Upper lobe of right lung (tissue), 1 donor: Measurements from ENCODE around the gene SHE. TPM values are rescaled to one million over a fixed set of nuclear protein-coding genes. Genes with fewer than 3 reads are reported as not detected.

Experiments
- ATAC-seq: fragments of 200-7000 bp; cut with Tn5 transposase; one replicate; pipeline ENCODE4 v1.9.1; 2020; ENCODE audit warnings: mild to moderate bottlenecking, moderate library complexity
- DNase-seq: peaks from one replicate; pipeline ENCODE4 v3.0.0-alpha.2; 2020
- H3K27ac ChIP-seq: fragments of 200-600 bp; one replicate; pipeline ENCODE4 v1.8.0; 2022
- H3K27me3 ChIP-seq: fragments of 200-600 bp; one replicate; pipeline ENCODE4 v1.8.0; 2022; ENCODE audit warnings: mild to moderate bottlenecking
- H3K36me3 ChIP-seq: fragments of 200-600 bp; one replicate; pipeline ENCODE4 v1.8.0; 2022
- H3K4me1 ChIP-seq: fragments of 200-600 bp; one replicate; pipeline ENCODE4 v1.8.0; 2022
- H3K4me3 ChIP-seq: fragments of 200-600 bp; one replicate; pipeline ENCODE4 v1.8.0; 2022; ENCODE audit warnings: mild to moderate bottlenecking
- H3K9me3 ChIP-seq: fragments of 200-600 bp; one replicate; pipeline ENCODE4 v1.8.0; 2022
- intact Hi-C: fragments of 100-400 bp; cut with DNase I; formaldehyde crosslinking; loops from one replicate; pipeline ENCODE4 v1.11.0; 2022
- total RNA-seq: library from RNA; stranded (reverse); fragmentation: NEBNext Ultra II Directional; extraction: Animal tissue kit (Norgen Biotek cat#: 25700); gene quantifications from one replicate; pipeline ENCODE4 v1.2.1, GENCODE V29; 2021
- TF ChIP-seq, protein P1 (sequence below): fragments of 200-600 bp; IDR thresholded peaks from one replicate; pipeline ENCODE4 v1.8.0; 2022; ENCODE audit warnings: antibody characterized with exemption
- donor health status: DM: no; HTN: yes; CAD: no; lungs with severe emphysema.

Gene SHE
- total RNA-seq, 1 donor from 2014 or later: 48.3 TPM

DNA sequence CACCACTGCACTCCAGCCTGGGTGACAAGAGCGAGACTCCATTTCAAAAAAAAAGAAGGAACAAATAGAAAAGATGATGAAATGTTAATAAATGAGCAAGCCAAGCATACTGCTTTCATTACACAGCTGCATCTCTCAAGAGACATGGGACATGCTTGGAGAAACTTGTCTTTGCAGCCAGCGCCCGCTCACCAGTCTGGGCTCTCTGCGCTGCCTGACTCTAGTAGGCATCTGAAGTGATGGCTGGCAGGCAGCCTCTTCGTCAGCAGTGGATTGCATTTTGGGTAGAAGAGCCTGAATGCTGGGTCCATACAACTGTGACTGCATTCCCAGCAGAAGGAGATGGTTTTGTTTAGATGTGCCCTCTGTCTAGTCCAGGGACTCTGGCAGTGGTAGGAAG, 49.1 kb downstream of the SHE start:
- Histone ChIP-seq H3K27me3 (no peaks in the 10 kb centered on the region), H3K36me3 (peaks cover 67% of the 10 kb centered on the region), H3K9me3 (no peaks in the 10 kb centered on the region), H3K4me1 (peaks cover 9% of the 10 kb centered on the region), H3K27ac (no peak overlapping the region), H3K4me3 (no peak overlapping the region)
- TF ChIP-seq, protein P1, sequence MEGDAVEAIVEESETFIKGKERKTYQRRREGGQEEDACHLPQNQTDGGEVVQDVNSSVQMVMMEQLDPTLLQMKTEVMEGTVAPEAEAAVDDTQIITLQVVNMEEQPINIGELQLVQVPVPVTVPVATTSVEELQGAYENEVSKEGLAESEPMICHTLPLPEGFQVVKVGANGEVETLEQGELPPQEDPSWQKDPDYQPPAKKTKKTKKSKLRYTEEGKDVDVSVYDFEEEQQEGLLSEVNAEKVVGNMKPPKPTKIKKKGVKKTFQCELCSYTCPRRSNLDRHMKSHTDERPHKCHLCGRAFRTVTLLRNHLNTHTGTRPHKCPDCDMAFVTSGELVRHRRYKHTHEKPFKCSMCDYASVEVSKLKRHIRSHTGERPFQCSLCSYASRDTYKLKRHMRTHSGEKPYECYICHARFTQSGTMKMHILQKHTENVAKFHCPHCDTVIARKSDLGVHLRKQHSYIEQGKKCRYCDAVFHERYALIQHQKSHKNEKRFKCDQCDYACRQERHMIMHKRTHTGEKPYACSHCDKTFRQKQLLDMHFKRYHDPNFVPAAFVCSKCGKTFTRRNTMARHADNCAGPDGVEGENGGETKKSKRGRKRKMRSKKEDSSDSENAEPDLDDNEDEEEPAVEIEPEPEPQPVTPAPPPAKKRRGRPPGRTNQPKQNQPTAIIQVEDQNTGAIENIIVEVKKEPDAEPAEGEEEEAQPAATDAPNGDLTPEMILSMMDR: no peak
- DNase-seq: no peak
- ATAC-seq: peak; percentile 38
- intact Hi-C loops: no loop called here

DNA sequence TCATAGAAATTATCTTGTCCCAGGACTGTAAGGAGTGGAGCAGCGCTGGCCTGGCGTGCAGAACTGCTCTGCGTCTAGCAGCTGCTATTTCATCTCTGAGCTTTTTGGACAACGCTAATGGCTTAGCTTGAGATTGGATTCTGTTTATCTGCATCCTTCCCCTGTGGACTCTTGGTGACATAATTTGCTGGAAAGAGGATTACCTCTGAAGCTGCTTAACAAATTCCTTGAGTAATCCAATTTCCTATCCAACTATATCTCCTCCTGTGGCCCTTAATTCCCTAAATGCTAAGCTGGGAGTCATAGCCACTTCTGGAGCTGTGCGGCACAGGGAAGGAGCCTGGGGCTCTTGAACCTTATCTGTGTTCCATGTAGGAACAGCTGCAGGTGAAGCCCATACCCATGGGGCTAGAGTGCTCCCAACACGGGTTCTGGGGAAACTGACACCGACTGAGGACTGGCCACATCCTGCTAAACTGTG, 53.8 kb downstream of the SHE start:
- H3K4me1 ChIP-seq: peaks cover 13% of the 10 kb centered on the region
- intact Hi-C loops: no loop called here
- TF ChIP-seq, protein P1: no peak
- no peaks in the 10 kb centered on the region for H3K9me3 ChIP-seq
- DNase-seq (no peak), ATAC-seq (no peak)
- no peak overlapping the region for H3K27ac ChIP-seq
- H3K36me3 ChIP-seq: peaks cover 69% of the 10 kb centered on the region
- no peak overlapping the region for H3K4me3 ChIP-seq
- no peaks in the 10 kb centered on the region for H3K27me3 ChIP-seq

DNA sequence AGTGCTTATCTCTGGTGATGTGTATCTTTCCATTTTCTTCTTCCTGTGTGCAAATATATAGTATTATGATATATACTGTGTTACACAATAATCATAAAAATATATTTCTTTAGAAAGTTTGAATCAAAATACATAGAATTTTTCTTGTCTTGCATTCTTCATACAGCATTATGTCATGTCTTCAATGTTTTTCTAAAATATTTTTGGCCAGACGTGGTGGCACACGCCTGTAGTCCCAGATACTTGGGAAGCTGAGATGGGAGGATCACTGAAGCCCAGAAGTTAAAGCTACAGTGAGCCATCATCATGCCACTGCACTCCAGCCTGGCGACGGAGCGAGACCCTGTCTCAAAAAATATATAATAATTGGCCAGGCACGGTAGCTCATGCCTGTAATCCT, 55.4 kb downstream of the SHE start:
- intact Hi-C loops: no loop called here
- H3K4me1 ChIP-seq: peaks cover 22% of the 10 kb centered on the region
- no peaks in the 10 kb centered on the region for H3K9me3 ChIP-seq
- H3K36me3 ChIP-seq: peaks cover 56% of the 10 kb centered on the region
- H3K27ac ChIP-seq: no peak overlapping the region
- H3K27me3 ChIP-seq: no peaks in the 10 kb centered on the region
- TF ChIP-seq, protein P1: no peak
- DNase-seq (no peak), ATAC-seq (no peak)
- no peak overlapping the region for H3K4me3 ChIP-seq

DNA sequence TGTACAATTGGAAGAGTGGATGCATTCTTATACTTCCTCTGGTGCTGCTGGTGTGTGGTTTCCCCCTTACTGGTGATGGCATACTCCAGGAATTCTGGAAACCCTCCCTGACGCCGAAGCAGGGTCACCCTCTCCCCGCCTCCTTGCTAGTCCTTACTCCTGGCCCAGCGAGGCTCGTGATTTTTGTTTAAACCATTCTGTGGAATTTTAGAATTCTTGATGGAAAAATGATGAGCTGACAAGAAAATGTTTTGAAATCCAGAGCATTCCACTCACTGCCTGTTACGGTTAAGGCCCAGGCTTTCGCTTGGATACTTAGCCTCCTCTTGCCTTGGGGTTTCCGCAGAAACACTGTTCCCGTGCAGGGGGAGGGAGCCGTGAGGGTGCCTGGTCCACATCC, 55.9 kb downstream of the SHE start:
- Histone ChIP-seq H3K4me3 (no peak overlapping the region), H3K27me3 (no peaks in the 10 kb centered on the region), H3K4me1 (peaks cover 27% of the 10 kb centered on the region), H3K36me3 (peaks cover 54% of the 10 kb centered on the region), H3K9me3 (no peaks in the 10 kb centered on the region), H3K27ac (peak overlapping the region; percentile 17)
- DNase-seq: no peak
- TF ChIP-seq, protein P1: no peak
- intact Hi-C loops: no loop called here
- peak; percentile 58 for ATAC-seq

DNA sequence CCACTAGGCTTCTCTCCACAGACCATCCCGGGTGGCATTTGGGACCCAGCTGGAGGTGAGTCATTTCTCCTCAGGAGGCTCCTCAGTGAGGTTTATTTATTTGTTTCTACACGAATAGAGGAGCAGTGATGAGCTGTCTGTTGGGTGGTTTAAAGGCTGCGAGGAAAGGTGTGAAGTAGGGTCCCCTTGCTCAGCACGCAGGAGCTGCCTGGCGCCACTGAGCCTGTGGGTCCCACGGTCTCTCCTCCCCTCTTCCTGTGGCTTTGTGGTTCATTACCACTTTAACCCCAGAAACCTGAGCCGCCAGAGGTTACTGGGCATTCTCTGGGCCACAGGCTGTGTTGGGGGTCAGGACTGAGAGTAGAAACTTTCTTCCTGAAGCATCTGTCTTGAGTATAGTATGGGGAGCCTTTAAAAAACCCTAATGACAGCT, 57.2 kb downstream of the SHE start:
- intact Hi-C loops: no loop called here
- Histone ChIP-seq H3K27me3 (no peaks in the 10 kb centered on the region), H3K36me3 (peaks cover 46% of the 10 kb centered on the region), H3K4me3 (no peak overlapping the region), H3K4me1 (peaks cover 37% of the 10 kb centered on the region), H3K27ac (no peak overlapping the region), H3K9me3 (no peaks in the 10 kb centered on the region)
- ATAC-seq: no peak
- no peak for DNase-seq
- TF ChIP-seq, protein P1: no peak
